Measurements from ENCODE around the gene STYXL1.
"Not testable (repeated sequence)": the region's sequence is repeated elsewhere in the genome, so short reads cannot be mapped to it uniquely, and the experiment has no call there.

STYXL1 gene

DNA sequence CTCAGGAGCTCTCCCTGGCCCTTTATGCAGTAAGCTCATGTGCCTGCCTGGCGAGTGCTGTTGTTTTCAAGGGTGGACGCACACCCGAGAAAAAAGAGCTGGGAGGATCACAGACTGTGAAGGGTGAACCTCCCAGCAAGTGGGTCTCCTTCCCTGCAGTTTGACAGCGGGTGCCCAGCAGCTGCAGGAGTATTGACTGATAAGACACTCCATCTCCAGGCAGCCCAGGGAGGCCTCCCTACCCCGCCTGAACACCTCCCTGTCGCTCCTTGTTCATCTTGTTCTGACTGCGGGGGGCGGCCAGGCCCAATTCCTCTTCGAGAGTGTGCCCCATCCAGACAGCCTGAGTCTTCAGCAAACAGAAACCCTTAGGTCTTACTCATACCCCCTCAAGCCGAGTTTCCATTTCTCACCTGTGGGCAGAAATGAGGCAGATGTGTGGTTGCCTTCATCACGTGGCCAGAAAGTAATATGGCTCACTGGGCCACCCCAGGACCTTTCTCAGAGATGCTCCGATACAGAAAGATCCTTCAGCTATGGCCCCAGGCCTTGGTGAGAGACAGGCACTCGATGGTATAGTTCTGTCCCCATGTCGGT lies 17.3 kb upstream of the STYXL1 start:
- peak; percentile 41 to 69 for ATAC-seq

DNA sequence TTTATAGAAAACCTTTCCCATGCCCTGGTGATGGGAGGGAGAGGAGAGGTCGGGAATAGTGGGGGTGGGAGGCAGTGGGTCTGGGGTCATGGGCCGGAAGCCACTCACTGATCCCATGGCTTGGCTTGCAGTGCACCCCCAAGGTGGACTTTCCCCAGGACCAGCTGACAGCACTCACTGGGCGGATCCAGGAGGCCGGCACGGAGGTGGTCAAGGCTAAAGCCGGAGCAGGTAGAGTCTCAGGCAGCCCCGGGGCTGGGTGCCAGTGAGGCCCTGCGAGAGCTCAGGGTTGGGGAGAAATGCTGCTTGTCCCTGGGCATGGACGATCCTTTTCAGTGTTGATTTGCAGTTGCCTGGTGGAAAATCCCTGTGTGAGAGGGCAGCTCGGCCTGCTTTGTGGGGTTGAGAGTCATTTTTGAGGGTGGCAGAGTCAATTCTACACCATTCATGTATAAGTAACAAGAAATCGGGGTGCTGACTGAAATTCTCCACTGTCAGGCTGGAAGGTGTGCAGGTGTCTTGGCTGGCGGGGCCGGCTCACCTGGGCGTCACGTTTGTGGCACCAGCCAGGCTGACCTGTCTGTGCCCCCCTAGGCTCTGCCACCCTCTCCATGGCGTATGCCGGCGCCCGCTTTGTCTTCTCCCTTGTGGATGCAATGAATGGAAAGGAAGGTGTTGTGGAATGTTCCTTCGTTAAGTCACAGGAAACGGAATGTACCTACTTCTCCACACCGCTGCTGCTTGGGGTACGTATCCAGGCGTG lies 16.6 kb upstream of the STYXL1 start:
- ATAC-seq = no peak

DNA sequence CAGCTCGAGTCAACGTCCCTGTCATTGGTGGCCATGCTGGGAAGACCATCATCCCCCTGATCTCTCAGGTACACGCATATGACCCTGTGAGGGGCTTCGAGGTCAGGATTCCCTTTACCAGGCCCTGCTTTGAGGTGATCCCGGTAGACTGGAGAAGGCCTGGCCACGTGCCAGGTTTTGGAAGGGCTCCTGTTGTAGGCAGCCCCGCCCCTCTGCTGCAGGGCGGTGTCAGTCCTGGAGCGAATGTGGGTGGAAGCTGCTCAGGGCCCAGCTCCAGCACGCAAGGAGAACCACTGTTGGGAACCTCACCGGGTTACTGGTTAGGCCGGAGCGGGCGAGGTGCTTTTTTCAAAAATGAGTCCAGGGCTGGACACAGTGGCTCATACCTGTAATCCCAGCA lies 15.7 kb upstream of the STYXL1 start:
- ATAC-seq = no peak

DNA sequence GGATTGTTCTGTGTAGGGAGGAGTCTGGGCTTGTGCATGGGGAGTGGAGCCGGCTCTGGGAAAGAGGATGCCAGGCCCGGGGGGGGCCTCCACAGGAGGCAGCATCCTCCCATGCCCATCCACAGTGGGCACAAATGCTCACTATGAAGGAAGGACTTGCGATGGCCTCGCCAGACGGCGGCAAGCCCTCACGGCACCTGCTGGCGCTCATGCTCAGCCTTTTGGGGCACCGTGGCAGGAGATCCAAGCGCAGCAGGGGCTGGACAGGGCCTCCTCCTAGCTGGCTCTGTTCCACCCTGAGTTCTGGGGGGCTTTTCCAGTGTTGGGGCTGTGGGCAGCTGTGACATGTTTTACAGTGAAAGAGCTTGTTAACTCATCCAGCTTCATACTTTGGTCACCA lies 15.3 kb upstream of the STYXL1 start:
- no peak for ATAC-seq

DNA sequence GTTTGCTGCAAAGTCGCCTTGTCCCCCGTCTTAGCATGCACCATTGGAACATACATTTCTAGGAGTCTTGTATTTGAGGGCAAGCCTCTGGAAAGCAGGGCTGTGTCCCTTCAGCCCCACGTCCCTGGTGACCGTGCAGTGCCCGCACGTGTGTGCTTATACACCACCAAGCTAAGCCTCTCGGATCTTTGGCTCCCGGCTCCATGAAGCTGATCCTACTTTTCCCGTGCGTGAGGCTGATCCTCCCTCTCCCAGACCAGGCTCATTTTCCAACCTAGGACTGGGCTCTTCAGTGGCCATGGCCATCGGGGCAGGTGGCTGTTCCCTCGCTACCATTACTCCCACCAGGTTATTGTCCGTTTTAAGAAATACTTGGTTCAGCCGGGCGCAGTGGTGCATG lies 14.5 kb upstream of the STYXL1 start:
- no peak for ATAC-seq

DNA sequence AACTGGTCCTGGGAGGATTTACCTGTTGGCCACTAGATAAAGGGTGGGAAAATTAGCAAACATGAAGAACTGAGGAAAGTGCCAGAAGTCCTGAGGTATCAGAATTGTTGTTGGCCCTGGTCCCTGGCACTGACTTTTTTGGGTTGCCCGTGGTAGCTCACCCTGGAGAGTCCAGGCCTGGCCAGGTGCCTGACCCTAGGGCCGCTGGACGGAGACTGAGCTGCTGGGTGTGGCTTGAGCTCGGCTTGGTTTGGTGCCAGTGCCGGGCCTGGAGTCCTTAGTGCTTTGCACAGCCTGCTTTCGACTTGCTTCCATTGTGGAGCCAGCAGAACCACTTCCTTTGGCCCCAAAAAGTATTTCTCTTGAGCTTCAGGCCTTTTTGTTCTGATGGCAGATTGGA lies 13.0 kb upstream of the STYXL1 start:
- ATAC-seq = no peak

DNA sequence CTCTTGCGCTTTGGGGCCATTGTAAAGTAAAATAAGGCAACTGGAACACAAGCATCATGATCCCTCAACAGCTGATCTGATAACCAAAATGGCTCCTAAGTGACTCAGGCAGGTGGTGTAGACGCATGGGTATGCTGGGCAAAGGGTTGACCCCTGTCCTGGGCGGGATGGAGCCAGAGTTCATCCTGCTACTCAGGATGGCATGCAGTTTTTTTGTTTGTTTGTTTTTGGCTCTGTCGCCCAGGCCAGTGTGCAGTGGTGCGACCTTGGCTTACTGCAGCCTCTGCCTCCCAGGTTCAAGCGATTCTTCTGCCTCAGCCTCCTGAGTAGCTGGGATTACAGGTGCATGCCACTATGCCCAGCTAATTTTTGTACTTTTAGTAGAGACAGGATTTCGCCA lies 10.9 kb upstream of the STYXL1 start:
- ATAC-seq = not testable (repeated sequence)

DNA sequence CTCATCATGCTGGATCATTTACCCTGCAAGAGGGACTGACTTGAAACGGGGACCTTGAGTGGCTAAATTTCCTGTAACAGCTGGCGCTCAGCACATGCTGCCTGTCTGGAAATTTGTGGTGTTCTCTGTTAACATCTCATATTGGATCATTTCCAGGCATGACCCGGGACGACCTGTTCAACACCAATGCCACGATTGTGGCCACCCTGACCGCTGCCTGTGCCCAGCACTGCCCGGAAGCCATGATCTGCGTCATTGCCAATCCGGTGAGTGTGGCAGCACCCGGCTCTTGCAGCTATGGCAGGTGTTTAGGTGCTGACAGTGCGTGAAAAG lies 10.0 kb upstream of the STYXL1 start:
- ATAC-seq = no peak

DNA sequence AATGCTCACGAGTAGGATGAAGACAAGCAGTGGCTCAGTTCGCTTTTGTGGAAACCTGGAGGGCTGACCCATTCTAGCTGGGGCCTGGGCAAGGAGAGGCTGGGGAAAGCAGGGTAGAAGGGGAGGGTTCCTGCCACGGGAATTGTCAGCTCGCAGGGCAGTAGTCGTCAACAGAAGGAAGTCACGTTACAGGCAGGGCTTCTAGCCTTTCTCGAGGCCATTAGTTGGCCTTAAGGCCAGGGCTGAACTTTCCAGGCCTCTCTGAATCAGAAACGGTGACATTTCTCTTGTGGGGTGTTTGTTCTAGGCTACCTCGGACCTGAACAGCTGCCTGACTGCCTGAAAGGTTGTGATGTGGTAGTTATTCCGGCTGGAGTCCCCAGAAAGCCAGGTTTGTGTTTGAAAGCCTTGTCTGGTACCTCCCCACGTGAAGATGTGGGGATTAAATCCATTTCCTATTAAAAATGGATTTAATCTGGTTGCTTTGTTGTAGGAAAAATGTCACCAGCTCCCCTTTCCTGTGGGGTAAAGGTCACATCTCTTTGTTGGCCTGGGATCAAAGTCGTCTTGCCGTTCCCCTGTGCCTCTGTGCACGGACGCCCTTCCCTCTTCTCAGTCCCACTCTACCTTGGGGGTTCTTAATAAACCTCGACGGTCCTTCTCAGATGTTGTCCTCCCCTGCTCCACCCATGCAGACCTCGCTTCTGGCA lies 9.5 kb upstream of the STYXL1 start:
- ATAC-seq = no peak

DNA sequence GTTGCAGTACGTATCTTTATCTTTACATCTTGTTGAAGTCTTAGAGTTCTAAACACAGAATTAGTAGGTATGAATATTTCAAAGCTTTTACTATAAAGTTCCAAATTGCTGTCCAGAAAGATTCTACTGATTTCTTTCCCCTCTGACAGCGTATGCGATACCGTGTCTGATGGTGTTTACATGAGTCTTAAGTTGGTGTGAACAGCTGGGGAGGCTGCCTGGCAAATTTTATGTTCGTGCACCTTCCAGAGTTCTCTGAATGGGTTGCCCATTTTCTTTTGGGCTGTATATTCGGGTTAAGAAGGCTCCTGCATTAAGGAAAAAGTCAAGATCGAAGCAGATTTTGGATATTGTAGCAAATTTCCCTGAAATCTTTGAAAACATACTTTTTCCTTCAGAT lies 8.4 kb upstream of the STYXL1 start:
- no peak for ATAC-seq

DNA sequence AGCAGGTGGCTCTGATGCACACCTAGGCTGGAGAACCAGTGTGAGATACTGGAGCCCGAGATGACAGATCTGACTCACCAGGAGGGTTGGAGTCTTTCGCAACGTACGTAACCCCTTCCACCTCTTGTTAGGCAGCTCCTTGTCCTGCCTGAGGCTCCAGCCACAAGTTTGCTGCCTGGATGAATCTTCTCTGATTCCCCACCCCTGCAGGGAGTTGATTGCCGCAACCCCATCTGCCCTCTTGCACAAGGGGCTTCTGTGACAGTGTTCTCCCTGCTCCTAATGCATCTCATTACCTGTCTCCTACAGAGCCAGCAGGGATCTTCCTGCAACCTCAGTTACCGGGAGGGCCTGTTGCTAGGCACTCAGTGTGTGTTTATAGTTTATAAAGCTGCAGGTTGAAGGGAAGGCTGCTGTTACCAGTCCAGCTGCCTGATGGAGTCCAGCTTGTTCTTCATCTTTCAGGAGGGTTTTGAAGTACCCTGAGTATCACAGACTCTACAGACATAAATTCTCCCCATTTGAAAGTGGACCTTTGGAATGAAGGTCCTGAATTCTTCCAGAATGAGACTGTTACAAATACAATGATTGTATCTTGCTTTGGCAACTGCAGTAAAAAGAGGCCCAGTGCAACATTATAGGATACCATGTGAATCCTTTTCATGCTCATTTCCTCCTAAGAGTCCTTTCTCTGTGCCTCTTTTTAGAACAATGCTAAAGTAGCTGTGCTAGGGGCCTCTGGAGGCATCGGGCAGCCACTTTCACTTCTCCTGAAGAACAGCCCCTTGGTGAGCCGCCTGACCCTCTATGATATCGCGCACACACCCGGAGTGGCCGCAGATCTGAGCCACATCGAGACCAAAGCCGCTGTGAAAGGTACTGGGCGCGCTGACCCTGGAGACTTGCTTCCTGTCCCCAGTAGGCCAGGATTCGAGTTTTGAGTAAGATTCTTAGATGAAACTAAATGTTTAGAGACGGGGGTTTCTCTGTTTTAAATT lies 6.6 kb upstream of the STYXL1 start:
- ATAC-seq = no peak

DNA sequence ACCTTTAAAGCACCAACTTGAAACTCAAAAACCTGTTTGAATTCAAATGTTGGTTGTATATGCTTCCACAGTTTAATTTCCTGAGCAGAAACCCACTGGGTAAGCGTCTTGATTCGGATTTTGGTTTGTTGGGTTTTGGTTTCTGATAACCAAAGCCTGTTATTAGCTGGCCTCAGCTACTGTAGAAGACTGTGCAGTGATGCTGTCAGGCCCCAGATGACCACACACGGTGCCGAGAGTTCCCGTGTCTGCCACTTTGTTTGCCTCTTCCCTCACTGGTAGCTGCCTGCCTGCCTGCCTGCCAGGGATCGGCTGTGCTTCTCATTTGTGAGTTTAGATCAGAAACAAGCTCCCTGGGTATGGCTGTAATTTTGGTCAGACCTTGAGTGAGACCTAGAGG lies 5.7 kb upstream of the STYXL1 start:
- no peak for ATAC-seq

DNA sequence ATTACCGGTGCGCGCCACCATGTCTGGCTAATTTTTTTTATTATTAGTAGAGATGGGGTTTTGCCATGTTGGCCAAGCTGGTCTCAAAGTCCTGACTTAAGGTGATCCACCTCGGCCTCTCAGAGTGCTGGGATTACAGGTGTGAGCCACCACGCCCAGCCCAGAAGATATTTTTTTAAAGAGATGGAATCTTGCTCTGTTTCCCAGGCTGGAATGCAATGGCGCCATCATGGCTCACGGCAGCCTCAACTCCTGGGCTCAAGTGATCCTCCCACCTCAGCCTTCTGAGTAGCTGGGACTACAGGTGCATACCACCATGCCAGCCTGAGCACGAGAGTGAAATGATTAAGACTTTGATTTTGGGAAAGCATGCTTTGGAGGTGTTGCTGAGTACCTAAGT lies 4.9 kb upstream of the STYXL1 start:
- ATAC-seq = not testable (repeated sequence)

DNA sequence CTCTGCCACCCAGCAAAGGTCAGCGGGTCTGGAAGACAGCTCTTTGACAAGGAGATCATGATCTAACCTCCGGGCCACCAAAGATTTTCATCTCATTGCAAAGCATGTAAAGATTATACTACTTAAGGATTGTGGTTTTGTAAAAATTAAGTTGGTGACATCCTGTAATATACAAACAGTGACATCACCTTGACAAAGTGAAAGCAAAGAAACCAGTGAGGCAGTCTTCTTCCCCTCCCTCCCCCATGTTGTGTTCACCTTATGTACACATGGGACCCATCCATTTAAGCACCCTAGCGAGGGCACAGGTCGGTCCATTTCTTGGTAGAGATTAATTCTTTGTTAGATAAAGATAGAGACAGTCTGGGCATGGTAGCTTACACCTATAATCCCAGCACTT lies 4.0 kb upstream of the STYXL1 start:
- ATAC-seq = peak in 1 of 2 donors; percentile 9

DNA sequence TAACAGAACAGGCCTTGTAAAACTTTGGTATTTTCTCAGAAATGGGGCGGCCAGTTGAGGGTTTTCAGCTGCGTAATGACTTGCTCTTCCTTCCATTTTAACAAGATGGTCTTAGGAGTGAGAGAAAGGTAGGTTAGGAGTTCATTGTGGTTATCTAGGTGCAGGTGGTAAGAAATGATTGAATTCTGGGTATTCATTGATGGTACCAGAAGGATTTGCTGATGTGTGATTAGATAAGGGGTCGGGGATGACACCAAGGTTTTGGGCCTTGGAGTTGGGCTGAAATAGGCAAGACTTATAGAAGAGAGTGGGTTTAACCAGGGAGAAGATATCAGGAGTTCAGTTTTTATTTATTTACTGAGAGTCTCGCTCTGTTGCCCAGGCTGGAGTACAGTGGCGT lies 2.7 kb upstream of the STYXL1 start:
- ATAC-seq = no peak

DNA sequence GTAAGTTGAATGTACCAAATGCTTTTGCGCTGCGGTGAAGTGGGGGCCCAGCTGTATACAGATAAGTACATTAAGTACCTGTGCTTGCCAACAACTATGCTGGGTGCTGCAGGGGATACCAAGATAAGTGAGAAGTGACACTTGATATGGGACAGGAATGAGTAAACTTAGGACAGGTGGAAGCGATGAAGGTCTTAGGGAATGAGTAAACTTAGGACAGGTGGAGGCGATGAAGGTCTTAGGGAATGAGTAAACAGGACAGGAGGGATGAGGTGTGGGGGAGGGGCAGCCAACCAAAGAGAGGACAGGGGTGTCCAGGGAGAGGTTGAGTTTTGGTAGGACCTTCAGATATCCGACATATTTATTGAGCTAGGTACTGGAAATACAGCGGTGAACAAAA lies 1.5 kb upstream of the STYXL1 start:
- no peak for ATAC-seq

DNA sequence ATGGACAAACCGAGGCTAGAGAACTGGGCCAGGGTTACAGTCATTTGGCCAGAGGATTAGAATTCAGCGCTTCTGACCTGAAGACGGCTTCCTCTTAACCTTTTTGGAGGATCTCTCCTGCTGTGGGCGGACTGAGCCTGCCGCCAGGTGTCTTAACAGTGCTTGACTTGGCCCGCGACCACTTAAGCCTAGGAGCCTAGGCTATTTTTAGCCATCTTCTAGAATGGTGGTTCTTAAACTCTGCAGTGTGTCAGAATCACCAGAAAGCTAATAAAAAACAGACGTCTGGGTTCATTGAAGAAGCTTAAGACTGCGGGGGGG lies 828 bp upstream of the STYXL1 start:
- ATAC-seq = peak; percentile 3 to 8

DNA sequence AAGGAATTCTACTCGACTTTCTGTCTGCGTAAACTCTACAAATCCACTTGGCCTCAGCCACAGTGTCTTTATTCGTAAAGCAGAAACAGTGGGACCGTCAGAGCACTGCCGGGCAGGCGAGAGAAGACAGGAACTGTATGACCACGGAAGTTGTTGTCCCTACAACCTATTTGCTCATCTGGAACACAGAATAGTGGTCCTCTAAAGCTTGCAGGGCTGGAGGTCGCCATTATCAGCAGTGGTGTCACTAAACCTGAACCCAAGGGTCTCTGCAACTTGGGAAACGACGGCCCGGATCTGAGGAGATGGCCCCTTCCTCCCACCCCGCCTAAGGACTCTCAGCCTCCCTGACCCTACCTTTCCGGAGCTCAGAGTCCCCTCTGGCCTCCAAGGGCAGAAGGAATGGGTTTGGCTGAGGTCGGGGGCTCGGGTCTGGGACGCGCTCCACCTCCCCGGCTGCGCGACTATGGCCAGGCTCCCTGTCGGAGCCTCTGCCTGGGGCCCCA lies 442 bp downstream of the STYXL1 start:
- ATAC-seq = no peak

DNA sequence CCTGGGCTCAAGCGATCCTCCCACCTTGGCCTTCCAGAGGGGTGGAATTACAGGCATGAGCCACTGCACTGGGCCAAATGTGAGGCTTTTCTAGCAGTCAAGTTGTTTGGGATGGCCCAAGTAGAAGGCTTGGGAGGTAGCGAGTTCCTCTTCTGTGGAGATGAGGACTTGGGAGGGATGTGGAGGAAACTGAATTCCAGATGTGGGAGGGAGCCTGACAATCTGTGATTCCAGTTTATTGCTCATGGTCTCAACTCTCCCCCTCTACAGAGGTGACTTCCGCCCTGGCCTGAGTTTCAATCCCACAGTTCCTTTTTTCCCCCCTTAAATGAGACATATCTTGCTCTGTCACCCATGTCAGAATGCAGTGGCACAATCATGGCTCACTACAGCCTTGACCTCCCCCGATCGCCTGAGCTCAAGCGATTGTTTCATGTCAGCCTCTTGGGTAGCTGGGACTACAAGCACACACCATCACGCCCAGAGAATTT lies 3.4 kb downstream of the STYXL1 start:
- no peak for ATAC-seq

DNA sequence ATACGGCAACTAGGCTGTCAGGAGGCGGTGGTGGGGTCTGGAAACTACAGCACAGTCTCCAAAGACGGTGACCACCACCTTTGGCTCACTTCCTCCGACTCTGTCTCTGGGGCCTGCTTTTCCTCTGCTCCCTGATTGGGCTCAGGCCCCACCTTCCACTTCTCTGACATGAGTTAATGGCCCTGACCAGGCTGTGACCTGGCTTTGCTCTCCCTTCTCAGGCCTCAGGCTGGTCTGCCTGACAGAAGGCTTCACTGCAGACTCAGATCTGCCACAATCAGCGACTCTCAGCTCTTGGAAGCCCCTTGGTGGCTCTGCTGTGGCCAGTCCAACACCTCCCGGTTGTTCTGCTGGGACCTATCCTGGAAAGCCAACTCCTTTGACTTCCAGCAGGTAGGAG lies 7.7 kb downstream of the STYXL1 start:
- no peak for ATAC-seq

DNA sequence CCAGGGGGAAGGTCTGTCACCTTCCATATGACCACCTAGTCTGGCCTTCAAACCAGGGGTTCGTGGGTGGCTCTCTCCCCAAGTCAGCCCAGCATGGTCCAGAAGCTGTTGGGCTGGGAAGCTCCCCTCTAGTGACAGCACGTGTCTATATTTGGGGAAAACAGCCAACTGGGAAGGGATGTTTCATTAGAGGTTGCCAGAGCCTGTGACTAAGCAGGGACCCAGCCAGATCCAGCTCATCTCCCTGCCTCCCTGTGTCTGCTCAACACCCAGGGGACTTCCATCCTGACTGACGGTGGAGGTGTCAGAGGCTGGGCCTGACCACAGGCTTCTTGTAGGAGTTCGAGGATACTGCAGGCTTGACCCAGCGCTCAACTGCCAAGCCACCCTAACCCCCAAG lies 10.5 kb downstream of the STYXL1 start:
- ATAC-seq = no peak

DNA sequence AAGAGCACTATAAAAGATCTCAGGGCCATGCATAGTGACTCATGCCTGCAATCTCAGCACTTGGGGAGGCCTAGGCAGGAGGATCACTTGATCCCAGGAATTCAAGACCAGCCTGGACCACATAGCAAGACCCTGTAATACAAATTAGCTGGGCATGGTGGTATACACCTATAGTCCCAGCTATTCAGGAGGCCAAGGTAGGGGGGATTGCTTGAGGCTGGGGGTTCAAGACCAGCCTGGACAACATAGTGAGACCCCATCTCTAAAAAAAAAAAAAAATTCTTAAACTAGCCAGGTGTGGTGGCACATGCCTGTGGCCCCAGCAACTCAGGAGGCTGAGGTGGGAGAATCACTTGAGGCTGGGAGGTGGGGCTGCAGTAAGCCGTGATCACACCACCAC lies 15.8 kb downstream of the STYXL1 start:
- no peak for ATAC-seq

DNA sequence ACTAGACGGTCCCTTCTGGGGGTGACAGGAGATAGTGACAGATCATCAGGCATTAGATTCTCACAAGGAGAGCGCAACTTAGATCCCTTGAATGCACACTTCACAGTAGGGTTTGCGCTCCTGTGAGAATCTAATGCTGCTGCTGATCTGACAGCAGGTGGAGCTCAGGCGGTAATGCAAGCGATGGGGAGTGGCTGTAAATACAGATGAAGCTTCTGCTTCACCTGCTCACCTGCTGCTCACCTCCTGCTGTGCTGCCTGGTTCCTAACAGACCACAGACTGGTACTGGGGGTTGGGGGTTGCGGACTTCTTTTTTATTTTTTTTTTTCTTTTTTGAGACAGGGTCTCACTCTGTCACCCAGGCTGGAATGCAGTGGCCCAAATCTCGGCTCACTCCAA lies 18.1 kb downstream of the STYXL1 start:
- ATAC-seq = not testable (repeated sequence)
